Measurements from ENCODE around the gene CTNNB1. TPM values are rescaled to one million over a fixed set of nuclear protein-coding genes. Genes with fewer than 3 reads are reported as not detected.

CTNNB1 gene
- total and polyA plus RNA-seq, 12 donors: 52.3 to 970 (median 391) TPM

DNA sequence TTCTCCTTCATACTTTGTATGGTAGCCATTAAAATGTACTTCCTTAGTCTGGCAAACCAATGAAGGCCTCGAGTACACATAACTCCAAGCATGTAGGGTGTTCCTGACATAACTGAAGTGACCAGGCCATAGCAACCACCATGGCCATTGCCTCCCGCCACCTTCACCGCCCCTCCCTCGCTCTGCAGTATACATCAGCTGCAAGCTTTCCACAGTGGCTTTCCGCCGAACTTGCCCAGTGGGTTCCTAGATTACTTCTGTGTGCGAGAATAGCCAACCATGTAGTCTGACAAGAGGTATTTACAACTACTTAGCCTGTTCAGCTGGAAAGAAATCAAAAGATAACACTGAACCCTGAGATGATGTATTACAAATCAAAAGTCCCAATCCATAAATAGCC, 3.4 kb upstream of the CTNNB1 start:
- 90 to 97% (median 94%) methylated on average over 7 of the region's 7 CpGs for whole genome bisulfite sequencing, 4 donors
- intact Hi-C loops (cut with DNase I): loop anchor here in 1 of 2 donors (10.0 kb wide), 1 partner anchor 611 kb away; no protein-coding TSS in a partner anchor
- Histone ChIP-seq H3K27ac (no peak overlapping the region), H3K4me1 (replicated peaks in 1 of 2) (peaks cover 0 to under 1% of the 10 kb centered on the region in 2 donors), H3K4me3 (no peak overlapping the region), H3K27me3 (no peaks in the 10 kb centered on the region), H3K36me3 (replicated peaks in 1 of 2) (no peaks in the 10 kb centered on the region), H3K9me3 (replicated peaks in 1 of 3) (no peaks in the 10 kb centered on the region)
- no peak for DNase-seq
- no peak for TF ChIP-seq POLR2A (IDR thresholded peaks at IDR 0.05)
- TF ChIP-seq, protein P1, sequence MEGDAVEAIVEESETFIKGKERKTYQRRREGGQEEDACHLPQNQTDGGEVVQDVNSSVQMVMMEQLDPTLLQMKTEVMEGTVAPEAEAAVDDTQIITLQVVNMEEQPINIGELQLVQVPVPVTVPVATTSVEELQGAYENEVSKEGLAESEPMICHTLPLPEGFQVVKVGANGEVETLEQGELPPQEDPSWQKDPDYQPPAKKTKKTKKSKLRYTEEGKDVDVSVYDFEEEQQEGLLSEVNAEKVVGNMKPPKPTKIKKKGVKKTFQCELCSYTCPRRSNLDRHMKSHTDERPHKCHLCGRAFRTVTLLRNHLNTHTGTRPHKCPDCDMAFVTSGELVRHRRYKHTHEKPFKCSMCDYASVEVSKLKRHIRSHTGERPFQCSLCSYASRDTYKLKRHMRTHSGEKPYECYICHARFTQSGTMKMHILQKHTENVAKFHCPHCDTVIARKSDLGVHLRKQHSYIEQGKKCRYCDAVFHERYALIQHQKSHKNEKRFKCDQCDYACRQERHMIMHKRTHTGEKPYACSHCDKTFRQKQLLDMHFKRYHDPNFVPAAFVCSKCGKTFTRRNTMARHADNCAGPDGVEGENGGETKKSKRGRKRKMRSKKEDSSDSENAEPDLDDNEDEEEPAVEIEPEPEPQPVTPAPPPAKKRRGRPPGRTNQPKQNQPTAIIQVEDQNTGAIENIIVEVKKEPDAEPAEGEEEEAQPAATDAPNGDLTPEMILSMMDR (IDR thresholded peaks at IDR 0.05): no peak

DNA sequence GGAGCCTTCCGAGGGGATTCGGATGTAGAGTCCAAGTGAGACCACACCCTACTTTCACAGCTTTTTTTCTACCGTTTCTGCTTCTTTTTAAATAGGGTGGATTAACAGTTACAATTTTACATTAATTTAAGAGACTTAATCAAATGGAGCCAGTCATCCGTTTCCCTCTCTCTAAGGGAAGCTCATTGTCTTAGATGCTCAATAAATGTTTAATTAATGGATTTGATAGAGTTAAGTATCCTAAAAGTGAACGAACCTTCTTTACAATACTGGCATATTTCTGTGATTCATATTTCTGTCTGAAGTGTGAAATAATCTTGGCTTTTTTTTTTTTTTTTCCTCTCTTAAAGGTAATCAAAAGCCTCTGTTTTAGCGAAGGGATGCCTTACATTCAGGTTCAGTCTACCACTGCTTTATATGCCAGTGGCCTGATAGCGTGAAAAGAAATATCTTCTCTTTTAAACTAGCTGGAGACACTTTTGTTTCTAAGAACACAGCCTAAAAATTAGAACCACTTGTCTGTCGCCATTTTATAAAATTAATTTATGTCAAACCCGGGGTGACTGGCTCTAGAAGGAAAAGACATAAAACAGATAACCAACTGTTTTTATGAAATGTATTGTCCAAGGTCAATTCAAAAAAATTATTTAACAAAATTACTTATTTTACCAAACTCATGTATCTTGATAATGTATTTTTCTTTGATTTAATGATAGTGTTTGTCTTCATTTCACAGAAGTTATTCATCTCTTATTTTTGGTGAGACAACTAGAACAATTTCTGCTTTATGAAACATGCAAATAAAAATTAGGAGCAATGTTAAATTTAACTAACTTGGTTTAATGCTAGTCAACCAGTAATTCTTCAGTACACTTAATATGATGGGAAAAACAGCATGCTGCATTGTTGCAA, 2.5 kb upstream of the CTNNB1 start:
- TF ChIP-seq POLR2A (IDR thresholded peaks at IDR 0.05): no peak
- TF ChIP-seq, protein P1 (IDR thresholded peaks at IDR 0.05): no peak
- H3K4me1 ChIP-seq (replicated peaks in 1 of 2): peaks cover 7 to 9% of the 10 kb centered on the region in 2 donors
- no peak overlapping the region for H3K27ac ChIP-seq
- H3K4me3 ChIP-seq: no peak overlapping the region
- WGBS, 4 donors: 91 to 94% (median 92%) methylated on average over 9 of the region's 9 CpGs
- intact Hi-C loops (cut with DNase I): loop anchor here in 1 of 2 donors (10.0 kb wide), 1 partner anchor 612 kb away; no protein-coding TSS in a partner anchor
- H3K27me3 ChIP-seq: no peaks in the 10 kb centered on the region
- H3K9me3 ChIP-seq (replicated peaks in 1 of 3): no peaks in the 10 kb centered on the region
- H3K36me3 ChIP-seq (replicated peaks in 1 of 2): no peaks in the 10 kb centered on the region
- no peak for DNase-seq

DNA sequence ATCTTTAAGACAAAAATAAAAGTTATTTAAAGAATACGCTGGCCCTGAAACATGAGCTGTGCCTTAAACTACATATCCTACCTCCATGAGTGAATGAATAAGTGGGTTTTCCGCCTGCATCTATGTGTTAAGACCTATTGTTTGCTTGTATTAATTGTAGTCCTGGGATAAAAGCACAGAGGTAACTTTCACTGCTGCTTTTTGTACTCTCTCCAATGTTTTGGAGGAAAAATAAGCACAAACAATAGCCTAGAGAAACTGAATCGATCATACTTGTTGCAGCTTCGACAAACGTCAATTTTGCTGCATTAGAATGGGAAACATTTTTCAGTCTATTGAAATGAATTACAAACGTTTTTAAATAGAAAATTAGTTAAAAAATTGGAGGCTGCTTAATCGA, 1.3 kb upstream of the CTNNB1 start:
- 82 to 85% (median 82%) methylated on average over 7 of the region's 7 CpGs for WGBS, 4 donors
- DNase-seq: no peak
- Histone ChIP-seq H3K9me3 (replicated peaks in 1 of 3) (no peaks in the 10 kb centered on the region), H3K4me3 (no peak overlapping the region), H3K36me3 (replicated peaks in 1 of 2) (no peaks in the 10 kb centered on the region), H3K4me1 (replicated peaks in 1 of 2) (peaks cover 16 to 22% of the 10 kb centered on the region in 2 donors), H3K27ac (no peak overlapping the region), H3K27me3 (no peaks in the 10 kb centered on the region)
- intact Hi-C loops (cut with DNase I): loop anchor here in 1 of 2 donors (10.0 kb wide), 1 partner anchor 613 kb away; no protein-coding TSS in a partner anchor
- TF ChIP-seq, protein P1 (IDR thresholded peaks at IDR 0.05): no peak
- no peak for TF ChIP-seq POLR2A (IDR thresholded peaks at IDR 0.05)

DNA sequence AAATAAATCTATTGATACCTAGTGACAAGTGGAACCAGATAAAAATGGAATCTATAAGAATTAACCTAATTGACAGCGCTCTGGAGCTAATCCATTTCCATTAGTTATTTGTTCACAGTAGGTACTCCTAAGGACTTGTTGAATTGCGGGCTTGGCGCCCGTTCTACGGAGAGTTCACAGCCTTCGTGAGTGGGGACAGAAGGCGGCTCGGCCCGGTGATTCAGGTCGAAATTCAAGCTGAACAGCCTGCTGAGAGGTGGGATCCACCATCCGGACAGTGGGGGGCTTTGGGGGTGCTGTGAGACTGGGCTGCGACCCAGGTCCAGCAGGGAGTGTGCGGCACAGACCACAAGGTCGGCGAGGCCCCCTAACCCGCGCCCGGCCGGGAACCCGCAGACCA, 779 bp upstream of the CTNNB1 start:
- intact Hi-C loops (cut with DNase I): loop anchor here in 1 of 2 donors (10.0 kb wide), 1 partner anchor 614 kb away; no protein-coding TSS in a partner anchor
- Histone ChIP-seq H3K27me3 (no peaks in the 10 kb centered on the region), H3K9me3 (replicated peaks in 1 of 3) (no peaks in the 10 kb centered on the region), H3K36me3 (replicated peaks in 1 of 2) (no peaks in the 10 kb centered on the region), H3K4me3 (peak overlapping the region; percentile 42 to 99 (median 72)), H3K27ac (peak overlapping the region in 4 of 5 donors; percentile 94 to 99 (median 97)), H3K4me1 (replicated peaks in 1 of 2) (peaks cover 16 to 26% of the 10 kb centered on the region in 2 donors)
- peak in 6 of 7 donors; percentile 24 to 65 (median 38) for DNase-seq
- TF ChIP-seq, protein P1 (IDR thresholded peaks at IDR 0.05): no peak
- TF ChIP-seq POLR2A (IDR thresholded peaks at IDR 0.05): no peak
- 13 to 28% (median 17%) methylated on average over 6 to 20 of the region's 20 CpGs for WGBS, 4 donors

All from adrenal gland (tissue), 12 donors.